Ammon's horn (tissue), 1 donor: Measurements from ENCODE around the gene DNA2.

ENCODE experiments used
- DNase-seq: peaks from one replicate; pipeline ENCODE4 v3.0.0-alpha.2; 2016; ENCODE audit warnings: low spot score

Gene DNA2

GRCh38 chr10:68364101-68364886, 107.5 kb downstream of the DNA2 start:
- DNase-seq: no peak
